GM19023 (cell line): ENCODE measurements around the gene PTBP3.
A peak's percentile ranks its signal among the peaks of the same experiment; 100 is the strongest.

Source experiments
- ATAC-seq: cut with Tn5 transposase; IDR thresholded peaks from one replicate; pipeline ENCODE4 v1.9.1; 2021; ENCODE audit warnings: mild to moderate bottlenecking, moderate library complexity; ENCODE audit not compliant: unreplicated experiment

The PTBP3 gene

DNA sequence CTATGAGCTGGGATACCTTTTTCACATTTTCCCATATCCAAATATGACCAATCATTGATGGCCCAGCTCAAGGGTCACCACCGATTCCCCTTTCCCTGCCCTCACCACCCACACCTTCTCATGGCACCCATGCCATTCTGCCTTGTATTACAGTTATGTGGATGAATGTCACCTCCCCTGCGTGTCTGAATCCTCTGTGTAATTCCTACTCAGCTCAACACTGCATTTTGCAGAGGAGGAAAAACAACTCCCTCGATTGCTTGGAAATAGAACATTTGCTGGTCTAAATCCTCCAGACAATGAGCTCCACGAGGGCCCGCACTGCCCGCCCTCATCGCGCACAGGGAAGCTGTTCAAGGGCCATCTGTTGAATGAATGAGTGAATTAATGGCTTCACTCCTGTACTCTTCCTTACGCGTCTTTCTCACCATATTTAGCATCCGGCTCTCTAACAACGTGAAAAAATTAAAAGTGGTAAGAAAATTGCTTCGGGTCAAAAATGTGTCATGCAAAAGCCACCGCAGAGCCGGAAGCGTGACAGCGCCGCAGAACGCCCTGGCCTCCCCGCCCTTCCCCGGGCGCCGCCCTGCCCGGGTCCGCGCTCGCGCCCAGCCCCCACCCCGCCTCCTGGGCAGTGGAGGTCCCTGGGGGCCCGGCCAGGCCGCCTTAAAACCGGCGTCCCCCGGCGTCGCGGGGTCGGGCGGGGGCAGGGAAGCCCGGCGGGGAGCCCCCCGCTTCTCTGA, 159.0 kb downstream of the PTBP3 start:
- peak; percentile 82 for ATAC-seq

DNA sequence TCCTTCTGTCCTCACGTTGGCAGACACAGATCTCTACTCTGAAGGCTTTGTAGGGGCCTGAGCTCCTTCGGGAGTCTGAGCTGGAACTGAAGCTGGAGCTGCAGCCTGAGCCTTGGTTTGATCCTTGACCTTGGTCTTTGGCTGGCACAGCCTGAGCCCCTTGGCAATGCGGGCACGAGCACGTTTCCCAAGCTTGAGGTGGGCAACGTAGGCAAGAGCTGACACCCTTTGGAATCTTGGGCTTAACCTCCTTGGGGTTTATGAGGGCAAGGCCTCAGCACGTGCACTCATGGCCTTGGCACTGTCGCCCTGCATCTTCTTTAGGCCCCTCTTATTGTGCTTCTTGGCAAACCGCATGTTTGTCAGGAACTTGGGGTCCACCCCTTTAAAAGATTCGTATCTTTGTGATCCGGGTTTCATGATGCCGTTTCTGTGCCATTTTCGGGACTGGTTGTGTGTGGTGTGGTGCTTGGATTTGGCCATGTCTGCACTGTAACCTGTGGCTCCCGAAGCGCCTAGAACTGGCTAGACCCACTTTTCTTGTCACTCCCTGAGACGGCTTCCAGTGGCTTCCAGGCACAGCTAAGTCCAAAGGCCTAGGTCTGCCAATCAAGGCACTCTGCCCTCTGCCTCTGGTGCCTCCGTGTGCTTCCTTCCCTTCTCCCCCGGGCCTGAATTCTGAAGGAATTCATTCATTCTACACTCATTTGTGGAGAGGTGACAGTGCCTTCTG, 159.8 kb downstream of the PTBP3 start:
- no peak for ATAC-seq

DNA sequence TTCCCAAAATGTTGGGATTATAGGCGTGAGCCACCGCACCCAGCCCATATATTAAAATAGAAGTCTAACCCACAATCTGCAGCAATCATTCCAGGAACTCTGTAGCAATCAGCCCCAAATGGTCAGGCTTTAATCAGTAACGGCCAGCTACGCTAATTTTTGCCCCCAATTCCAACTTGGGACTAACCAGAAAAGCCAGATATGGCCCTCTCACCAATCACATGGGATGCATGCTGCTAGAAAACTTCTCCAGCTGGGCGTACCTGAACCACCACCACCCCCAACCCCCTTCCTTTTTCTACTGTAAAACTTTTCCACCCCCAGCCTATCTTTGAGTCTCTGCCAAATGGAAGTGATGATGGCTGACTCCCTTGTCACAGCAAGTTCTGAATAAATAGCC, 162.5 kb downstream of the PTBP3 start:
- ATAC-seq: no peak

DNA sequence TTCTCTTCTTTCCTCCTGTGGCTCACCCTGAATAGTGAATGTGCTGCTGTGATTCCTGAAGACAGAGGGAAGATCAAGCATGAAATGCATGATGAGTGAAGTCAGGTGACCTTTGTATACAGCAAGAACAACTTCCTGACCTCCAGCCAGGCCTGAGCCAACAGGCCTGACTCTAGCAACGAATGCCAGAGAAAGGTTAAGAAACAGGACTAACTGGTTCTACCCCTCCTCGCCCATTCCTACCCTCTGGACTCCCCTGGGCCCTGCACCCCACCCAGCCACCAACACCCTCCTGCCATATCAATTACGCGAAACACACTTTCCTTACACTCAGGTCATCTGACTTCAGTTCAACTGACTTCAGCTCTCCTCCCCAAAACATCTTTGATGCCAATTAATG, 163.2 kb downstream of the PTBP3 start:
- no peak for ATAC-seq

DNA sequence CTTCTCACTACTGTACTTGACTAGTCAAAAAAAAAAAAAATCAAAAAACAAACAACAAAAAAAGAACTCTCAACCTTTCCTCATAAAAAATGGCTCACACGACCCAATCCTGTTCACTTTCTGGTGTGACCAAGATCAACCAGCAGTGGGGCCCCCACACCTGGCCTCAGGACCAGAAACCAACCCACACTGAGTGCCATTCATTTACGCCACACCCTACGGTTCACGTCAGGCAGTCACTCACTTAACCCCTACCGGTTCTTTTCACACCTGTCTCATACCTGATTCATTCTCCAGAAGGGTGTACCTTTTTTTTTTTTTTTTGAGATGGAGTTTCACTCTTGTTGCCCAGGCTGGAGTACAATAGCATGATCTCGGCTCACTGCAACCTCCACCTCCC, 164.1 kb downstream of the PTBP3 start:
- ATAC-seq: no peak

DNA sequence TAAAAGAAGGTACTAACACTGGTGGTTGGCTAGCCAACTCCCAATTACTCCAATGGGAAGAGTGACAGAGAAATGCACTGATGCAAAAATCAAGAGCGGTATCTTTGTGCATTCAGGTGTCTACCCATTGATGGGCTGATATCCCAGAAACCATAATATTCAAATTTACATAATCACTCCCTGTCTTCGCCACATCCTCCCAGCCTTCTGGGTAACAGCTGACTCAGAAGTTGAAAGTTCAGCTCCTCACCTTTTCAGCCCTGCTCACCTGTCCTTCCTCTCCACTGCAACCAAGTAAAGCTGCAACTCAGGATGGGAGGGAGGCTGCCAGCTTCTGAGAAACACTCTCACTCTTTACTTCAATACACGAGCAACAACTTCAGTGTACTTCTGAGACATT, 165.2 kb downstream of the PTBP3 start:
- ATAC-seq: no peak
